ENCODE data around the gene OPN4.

Gene OPN4

GRCh38 chr10:86662186-86663045 is 8.1 kb downstream of the OPN4 start:
- no peak for DNase-seq (ENCODE audit: low read depth in 2 of 2)

- no peak for DNase-seq (ENCODE audit: low read depth in 2 of 2)
These were observed 8.6 kb downstream of the OPN4 start for GRCh38 chr10:86663046-86663345.

GRCh38 chr10:86663576-86664339 is 9.4 kb downstream of the OPN4 start:
- DNase-seq (ENCODE audit: low read depth in 2 of 2), result no peak

- no peak for DNase-seq (ENCODE audit: low read depth in 2 of 2)
These were observed 10.2 kb downstream of the OPN4 start for GRCh38 chr10:86664341-86665217.

GRCh38 chr10:86665218-86665607 is 10.9 kb downstream of the OPN4 start:
- no peak for DNase-seq (ENCODE audit: low read depth in 2 of 2)

GRCh38 chr10:86665868-86666267 is 11.5 kb downstream of the OPN4 start:
- DNase-seq (ENCODE audit: low read depth in 2 of 2), result no peak

GRCh38 chr10:86666538-86666937 is 12.2 kb downstream of the OPN4 start:
- DNase-seq (ENCODE audit: low read depth in 2 of 2), result no peak

- no peak for DNase-seq (ENCODE audit: low read depth in 2 of 2)
These were observed 13.3 kb downstream of the OPN4 start for GRCh38 chr10:86667421-86668181.

- no peak for DNase-seq (ENCODE audit: low read depth in 2 of 2)
These were observed 14.2 kb downstream of the OPN4 start, which contains the start of gene LDB3 for GRCh38 chr10:86668297-86669165. TSS of gene LDB3 (plus strand) at chr10:86668511. CDS start at chr10:86668692, 181 bp downstream.

GRCh38 chr10:86670290-86670811 is 16.0 kb downstream of the OPN4 start:
- no peak for DNase-seq (ENCODE audit: low read depth in 2 of 2)

- no peak for DNase-seq (ENCODE audit: low read depth in 2 of 2)
These were observed 16.5 kb downstream of the OPN4 start for GRCh38 chr10:86670876-86671275.

- DNase-seq (ENCODE audit: low read depth in 2 of 2), result no peak
These were observed 17.1 kb downstream of the OPN4 start for GRCh38 chr10:86671419-86671818.

- no peak for DNase-seq (ENCODE audit: low read depth in 2 of 2)
These were observed 17.8 kb downstream of the OPN4 start for GRCh38 chr10:86671985-86672710.

- no peak for DNase-seq (ENCODE audit: low read depth in 2 of 2)
These were observed 19.0 kb downstream of the OPN4 start for GRCh38 chr10:86673216-86673826.

GRCh38 chr10:86673827-86674581 is 19.7 kb downstream of the OPN4 start:
- no peak for DNase-seq (ENCODE audit: low read depth in 2 of 2)

- DNase-seq (ENCODE audit: low read depth in 2 of 2), result no peak
These were observed 20.6 kb downstream of the OPN4 start for GRCh38 chr10:86674912-86675311.

GRCh38 chr10:86677374-86677773 is 23.0 kb downstream of the OPN4 start:
- DNase-seq (ENCODE audit: low read depth in 2 of 2), result no peak

Data from stimulated activated CD8-positive, alpha-beta memory T cell treated with anti-CD3 and anti-CD28 coated beads, Interleukin-15, amount 100 ng/mL, for 4 hours (primary cell).